Measurements from ENCODE around the gene RNF19B.
"Not testable (repeated sequence)": the region's sequence is repeated elsewhere in the genome, so short reads cannot be mapped to it uniquely, and the experiment has no call there.

Gene RNF19B

GRCh38 chr1:33000427-33001026 lies 35.9 kb upstream of the RNF19B start:
- H3K27ac ChIP-seq: no peak overlapping the region
- TF ChIP-seq CTCF (conservative IDR thresholded peaks at IDR 0.05): no peak
- TF ChIP-seq ZFX (IDR thresholded peaks at IDR 0.05): no peak

- H3K27ac ChIP-seq: no peak overlapping the region
- TF ChIP-seq CTCF (conservative IDR thresholded peaks at IDR 0.05) (no peak), ZFX (IDR thresholded peaks at IDR 0.05) (no peak)
Observed at GRCh38 chr1:32998997-32999396, 34.4 kb upstream of the RNF19B start.

- no peak for TF ChIP-seq CTCF (conservative IDR thresholded peaks at IDR 0.05)
- H3K27ac ChIP-seq: no peak overlapping the region
Observed at GRCh38 chr1:32998064-32998463, 33.5 kb upstream of the RNF19B start.

- no peak overlapping the region for H3K27ac ChIP-seq
Observed at GRCh38 chr1:32997381-32997891, 32.8 kb upstream of the RNF19B start.

GRCh38 chr1:32993324-32993636 lies 28.7 kb upstream of the RNF19B start:
- not testable (repeated sequence) for H3K27ac ChIP-seq

More at GRCh38 chr1:32997381-32997891, 32.8 kb upstream of the RNF19B start:
- TF ChIP-seq ZFX (IDR thresholded peaks at IDR 0.05) (no peak), CTCF (conservative IDR thresholded peaks at IDR 0.05) (no peak)

- H3K27ac ChIP-seq: no peak overlapping the region
- no peak for TF ChIP-seq CTCF (conservative IDR thresholded peaks at IDR 0.05)
- no peak for TF ChIP-seq ZFX (IDR thresholded peaks at IDR 0.05)
Observed at GRCh38 chr1:32992489-32993323, 28.1 kb upstream of the RNF19B start.

GRCh38 chr1:32991819-32992488 lies 27.3 kb upstream of the RNF19B start:
- no peak overlapping the region for H3K27ac ChIP-seq
- no peak for TF ChIP-seq ZFX (IDR thresholded peaks at IDR 0.05)
- no peak for TF ChIP-seq CTCF (conservative IDR thresholded peaks at IDR 0.05)

Measured in C4-2B (cell line).